HEK293 (cell line): ENCODE results near the gene INTS6.

Experiments used
- CTCF ChIA-PET: fragments of 350-600 bp; formaldehyde crosslinking; extraction: SDS; loops from one replicate; lab custom pipeline; 2021; ENCODE audit warnings: antibody characterized with exemption; lab: Yijun Ruan, JAX
- POLR2A ChIA-PET: fragments of 300-600 bp; formaldehyde crosslinking; extraction: SDS; loops from one replicate; lab custom pipeline; 2020; ENCODE audit warnings: antibody characterized with exemption, inconsistent platforms; lab: Yijun Ruan, JAX
- H3K27ac ChIP-seq: fragments of 200-500 bp; sonication (Bioruptor generic); 2 replicates; pipeline ENCODE4 v1.5.1; 2014; ENCODE audit warnings: low read depth, low read length, control low read depth, inconsistent platforms; ENCODE audit errors: extremely low read depth
- H3K36me3 ChIP-seq, 2 experiments: fragments of 200-500 bp in 1 of 2; sonication (Bioruptor generic) in 1 of 2; 1 replicate in 1 of 2; 2 replicates in 1 of 2; pipeline ENCODE4 v1.5.1; 2014 to 2017; ENCODE audit warnings: inconsistent platforms in 2 of 2, low read length in 2 of 2; ENCODE audit not compliant: control insufficient read depth in 2 of 2, insufficient read depth in 1 of 2
- H3K4me1 ChIP-seq: fragments of 200-500 bp; sonication (Bioruptor generic); 2 replicates; pipeline ENCODE4 v1.5.1; 2014; ENCODE audit warnings: mild to moderate bottlenecking, low read length, inconsistent platforms; ENCODE audit not compliant: control insufficient read depth, insufficient read depth
- H3K4me3 ChIP-seq: 2 replicates; pipeline ENCODE4 v1.5.1; 2011; ENCODE audit warnings: low read depth, mild to moderate bottlenecking, control low read depth, low read length, moderate library complexity
- H3K9me3 ChIP-seq: fragments of 200-500 bp; sonication (Bioruptor generic); 2 replicates; pipeline ENCODE4 v1.5.1; 2014; ENCODE audit warnings: low read depth, low read length, inconsistent platforms; ENCODE audit not compliant: control insufficient read depth, insufficient read depth
- EGR2 ChIP-seq: fragments of 450-650 bp; formaldehyde crosslinking; IDR thresholded peaks from 2 replicates; pipeline ENCODE4 v1.5.1; 2016; ENCODE audit warnings: low read depth, missing biosample characterization, missing genetic modification characterization
- ELK4 ChIP-seq: IDR thresholded peaks from 2 replicates; pipeline ENCODE4 v1.6.1; 2011; ENCODE audit warnings: mild to moderate bottlenecking, low read depth, low read length, borderline replicate concordance
- HIC1 ChIP-seq: fragments of 450-650 bp; formaldehyde crosslinking; IDR thresholded peaks from 2 replicates; pipeline ENCODE4 v1.5.1; 2016; ENCODE audit warnings: missing biosample characterization, missing genetic modification characterization
- ZBTB21 ChIP-seq: fragments of 450-650 bp; formaldehyde crosslinking; IDR thresholded peaks from 2 replicates; pipeline ENCODE4 v1.5.1; 2017; ENCODE audit warnings: missing biosample characterization, missing genetic modification characterization
- ZNF138 ChIP-seq: fragments of 450-650 bp; formaldehyde crosslinking; IDR thresholded peaks from 2 replicates; pipeline ENCODE4 v1.5.1; 2016; ENCODE audit warnings: missing biosample characterization, missing genetic modification characterization, borderline replicate concordance
- ZNF148 ChIP-seq: fragments of 450-650 bp; formaldehyde crosslinking; IDR thresholded peaks from 2 replicates; pipeline ENCODE4 v1.5.0; 2017; ENCODE audit warnings: missing biosample characterization, missing genetic modification characterization, borderline replicate concordance
- ZNF202 ChIP-seq: fragments of 450-650 bp; formaldehyde crosslinking; IDR thresholded peaks from 2 replicates; pipeline ENCODE4 v1.5.1; 2016; ENCODE audit warnings: missing biosample characterization, missing genetic modification characterization, borderline replicate concordance
- ZNF274 ChIP-seq, 2 experiments: fragments of 200-500 bp in 1 of 2; fragments of 450-650 bp in 1 of 2; sonication (Bioruptor generic) in 1 of 2; formaldehyde crosslinking in 1 of 2; IDR thresholded peaks; 2 replicates each; pipeline versions ENCODE4 v1.5.1 to v1.6.1; 2014 to 2016; ENCODE audit warnings: borderline replicate concordance in 1 of 2, inconsistent platforms in 1 of 2, low read length in 1 of 2, missing biosample characterization in 1 of 2, missing genetic modification characterization in 1 of 2
- ZNF394 ChIP-seq: fragments of 450-650 bp; formaldehyde crosslinking; IDR thresholded peaks from 2 replicates; pipeline ENCODE4 v1.5.1; 2016; ENCODE audit warnings: missing biosample characterization, missing genetic modification characterization, mild to moderate bottlenecking, moderate library complexity, borderline replicate concordance
- ZNF398 ChIP-seq: fragments of 450-650 bp; formaldehyde crosslinking; IDR thresholded peaks from 2 replicates; pipeline ENCODE4 v1.5.1; 2017; ENCODE audit warnings: missing biosample characterization, missing genetic modification characterization
- ZNF513 ChIP-seq: fragments of 450-650 bp; IDR thresholded peaks from 2 replicates; pipeline ENCODE4 v1.5.1; 2018; ENCODE audit warnings: missing biosample characterization, missing genetic modification characterization
- ZNF530 ChIP-seq: fragments of 450-650 bp; formaldehyde crosslinking; IDR thresholded peaks from 2 replicates; pipeline ENCODE4 v1.5.1; 2016; ENCODE audit warnings: low read depth, missing biosample characterization, missing genetic modification characterization
- ZNF548 ChIP-seq: fragments of 450-650 bp; formaldehyde crosslinking; IDR thresholded peaks from 2 replicates; pipeline ENCODE4 v1.5.1; 2016; ENCODE audit warnings: missing biosample characterization, missing genetic modification characterization
- ZNF596 ChIP-seq: fragments of 450-650 bp; IDR thresholded peaks from 2 replicates; pipeline ENCODE4 v1.5.0; 2018; ENCODE audit warnings: missing biosample characterization, mild to moderate bottlenecking, missing genetic modification characterization, moderate library complexity
- ZNF660 ChIP-seq: fragments of 450-650 bp; IDR thresholded peaks from 2 replicates; pipeline ENCODE4 v1.5.1; 2018; ENCODE audit warnings: missing biosample characterization, mild to moderate bottlenecking, missing genetic modification characterization
- ZNF677 ChIP-seq: fragments of 450-650 bp; IDR thresholded peaks from 2 replicates; pipeline ENCODE4 v1.5.0; 2018; ENCODE audit warnings: missing biosample characterization, mild to moderate bottlenecking, missing genetic modification characterization, moderate library complexity

INTS6 gene

GRCh38 chr13:51323824-51324511 lies 128.9 kb downstream of the INTS6 start (continued):
- no peak for TF ChIP-seq HIC1 (tag by site-specific recombination)
- TF ChIP-seq ZNF398, result no peak
- TF ChIP-seq, all 188 proteins: peak for 0

GRCh38 chr13:51322826-51323225 lies 130.0 kb downstream of the INTS6 start:
- Histone ChIP-seq H3K4me1 (no peaks in the 10 kb centered on the region), H3K27ac (no peak overlapping the region)
- TF ChIP-seq ZNF513 (tag by site-specific recombination), result no peak
- TF ChIP-seq ZNF394 (tag by site-specific recombination), result no peak
- no peak for TF ChIP-seq ZNF202 (tag by site-specific recombination)
- no peak for TF ChIP-seq ZNF596 (tag by site-specific recombination)
- no peak for TF ChIP-seq EGR2 (tag by site-specific recombination)
- no peak for TF ChIP-seq ZNF548
- no peak for TF ChIP-seq ZNF274 (IDR thresholded peaks at IDR 0.05; ENCODE audit: low read length)
- TF ChIP-seq ZNF274 (tag by site-specific recombination; IDR thresholded peaks at IDR 0.05; ENCODE audit: borderline replicate concordance), result no peak
- TF ChIP-seq ZNF677 (tag by site-specific recombination), result no peak
- TF ChIP-seq ZNF530 (tag by site-specific recombination), result no peak
- TF ChIP-seq ZNF660 (tag by site-specific recombination), result no peak
- no peak for TF ChIP-seq ZNF138 (tag by site-specific recombination)
- TF ChIP-seq, all 188 proteins: peak for 0
- POLR2A ChIA-PET, result no interaction called here
- CTCF ChIA-PET, result no interaction called here
- Histone ChIP-seq H3K9me3 (no peaks in the 10 kb centered on the region), H3K4me3 (no peak overlapping the region), H3K36me3 (no peaks in the 10 kb centered on the region)

- H3K4me1 ChIP-seq, result no peaks in the 10 kb centered on the region
- ChIA-PET POLR2A (no interaction called here), CTCF (interaction anchor here (0.7 to 1.1 kb wide), 2 partner anchors 36 to 525 kb away, joined by 3 read pairs; no protein-coding TSS in a partner anchor)
- TF ChIP-seq ZNF148 (tag by site-specific recombination) (no peak), ZBTB21 (tag by site-specific recombination) (no peak), ELK4 (no peak)
- H3K9me3 ChIP-seq, result no peaks in the 10 kb centered on the region
- no peak overlapping the region for H3K4me3 ChIP-seq
- no peak overlapping the region for H3K27ac ChIP-seq
- no peaks in the 10 kb centered on the region for H3K36me3 ChIP-seq
Measured at GRCh38 chr13:51321836-51322235, 131.0 kb downstream of the INTS6 start.
